Endodermal cell (in vitro differentiated cells): ENCODE results near the gene GATAD2A. TPM values are rescaled to one million over a fixed set of nuclear protein-coding genes. Genes with fewer than 3 reads are reported as not detected.
A peak's percentile ranks its signal among the peaks of the same experiment; 100 is the strongest.

Experiments
- DNase-seq: peaks from one replicate; pipeline ENCODE4 v3.0.0-alpha.2; 2017
- H3K27ac ChIP-seq: 2 replicates; pipeline ENCODE4 v1.5.1; 2013; ENCODE audit warnings: mild to moderate bottlenecking, low read depth, low read length, moderate library complexity
- H3K27me3 ChIP-seq: 2 replicates; pipeline ENCODE4 v1.6.1; 2013; ENCODE audit warnings: mild to moderate bottlenecking, low read length, moderate library complexity; ENCODE audit not compliant: insufficient read depth, control insufficient read depth, poor library complexity, severe bottlenecking
- H3K36me3 ChIP-seq: 2 replicates; pipeline ENCODE4 v1.7.0; 2013; ENCODE audit warnings: mild to moderate bottlenecking, low read length, moderate library complexity; ENCODE audit not compliant: control insufficient read depth, insufficient read depth
- H3K4me1 ChIP-seq: one replicate; pipeline ENCODE4 v1.7.0; 2013; ENCODE audit warnings: low read length; ENCODE audit not compliant: control insufficient read depth, insufficient read depth
- H3K4me3 ChIP-seq: 2 replicates; pipeline ENCODE4 v1.5.1; 2013; ENCODE audit warnings: mild to moderate bottlenecking, low read length, moderate library complexity
- H3K9ac ChIP-seq: 2 replicates; pipeline ENCODE4 v1.6.1; 2013; ENCODE audit warnings: mild to moderate bottlenecking, low read length, moderate library complexity; ENCODE audit not compliant: poor library complexity, severe bottlenecking; ENCODE audit errors: extremely low read depth
- H3K9me3 ChIP-seq: 2 replicates; pipeline ENCODE4 v1.6.1; 2013; ENCODE audit warnings: mild to moderate bottlenecking, low read length, moderate library complexity; ENCODE audit not compliant: control insufficient read depth
- H3K27ac Mint-ChIP-seq: 2 replicates; pipeline ENCODE4 v1.8.0; 2020; ENCODE audit warnings: mixed read lengths
- H3K27me3 Mint-ChIP-seq: 2 replicates; pipeline ENCODE4 v1.8.0; 2021; ENCODE audit warnings: mild to moderate bottlenecking, mixed read lengths; ENCODE audit not compliant: insufficient read depth
- H3K36me3 Mint-ChIP-seq: 2 replicates; pipeline ENCODE4 v1.8.0; 2020; ENCODE audit warnings: low read depth, mixed read lengths
- H3K4me1 Mint-ChIP-seq: 2 replicates; pipeline ENCODE4 v1.8.0; 2020; ENCODE audit warnings: mixed read lengths
- H3K4me3 Mint-ChIP-seq: 2 replicates; pipeline ENCODE4 v1.8.0; 2020; ENCODE audit warnings: mild to moderate bottlenecking, moderate library complexity, mixed read lengths
- H3K9me3 Mint-ChIP-seq: 2 replicates; pipeline ENCODE4 v1.8.0; 2020; ENCODE audit warnings: mild to moderate bottlenecking, mixed read lengths
- CTCF ChIP-seq: fragments of 200-600 bp; sonication (generic); conservative IDR thresholded peaks from 2 replicates; pipeline ENCODE4 v1.5.0; 2021; ENCODE audit warnings: antibody characterized with exemption, mild to moderate bottlenecking
- WGBS, 2 experiments: methylation state at CpG; one replicate each; pipeline versions ENCODE4 v1.1.5 to v1.1.7; 2013; ENCODE audit warnings: missing lambda C conversion rate in 2 of 2, mixed read lengths in 1 of 2; ENCODE audit not compliant: insufficient coverage in 1 of 2, insufficient read length in 1 of 2; 5-methylcytosine and 5-hydroxymethylcytosine counted together
- total RNA-seq, 2 donors: library from RNA; stranded (reverse); fragmentation: NEBNext Ultra II Directional in 1 of 2; extraction: Animal tissue kit (Norgen Biotek cat#: 25700) in 1 of 2; gene quantifications; 2 replicates in 1 of 2; 3 replicates in 1 of 2; pipeline ENCODE4 v1.2.1, GENCODE V29; 2021

Gene GATAD2A
- total RNA-seq, 2 donors from 2014 or later: 115 to 126 TPM

- peaks cover 59% of the 10 kb centered on the region for H3K36me3 Mint-ChIP-seq
- H3K27me3 Mint-ChIP-seq: no peaks in the 10 kb centered on the region
- Histone ChIP-seq H3K27me3 (no peaks in the 10 kb centered on the region), H3K36me3 (peaks cover 50% of the 10 kb centered on the region), H3K9ac (no peak overlapping the region), H3K9me3 (no peaks in the 10 kb centered on the region), H3K4me3 (no peak overlapping the region), H3K4me1 (no peaks in the 10 kb centered on the region), H3K27ac (no peak overlapping the region)
- no peak overlapping the region for H3K27ac Mint-ChIP-seq
- no peak for DNase-seq
- 94 to 96% methylated on average over 13 to 27 of the region's 27 CpGs for WGBS, 2 experiments
- no peak for TF ChIP-seq CTCF
- H3K9me3 Mint-ChIP-seq: no peaks in the 10 kb centered on the region
- no peak overlapping the region for H3K4me3 Mint-ChIP-seq
- peaks cover 2% of the 10 kb centered on the region for H3K4me1 Mint-ChIP-seq
Measured at GRCh38 chr19:19505669-19506326, 100.3 kb downstream of the GATAD2A start.

- 92 to 97% methylated on average over 12 of the region's 12 CpGs for WGBS, 2 experiments
- peak overlapping the region; percentile 10 for H3K27ac Mint-ChIP-seq
- Histone ChIP-seq H3K9ac (no peak overlapping the region), H3K9me3 (no peaks in the 10 kb centered on the region), H3K27ac (no peak overlapping the region), H3K27me3 (no peaks in the 10 kb centered on the region), H3K36me3 (peaks cover 43% of the 10 kb centered on the region), H3K4me3 (no peak overlapping the region), H3K4me1 (no peaks in the 10 kb centered on the region)
- H3K4me3 Mint-ChIP-seq: no peak overlapping the region
- DNase-seq: no peak
- H3K4me1 Mint-ChIP-seq: peaks cover 2% of the 10 kb centered on the region
- no peaks in the 10 kb centered on the region for H3K9me3 Mint-ChIP-seq
- H3K36me3 Mint-ChIP-seq: peaks cover 54% of the 10 kb centered on the region
- TF ChIP-seq CTCF: no peak
- no peaks in the 10 kb centered on the region for H3K27me3 Mint-ChIP-seq
Measured at GRCh38 chr19:19506592-19506991, 101.1 kb downstream of the GATAD2A start.

GRCh38 chr19:19507354-19507753, 101.9 kb downstream of the GATAD2A start:
- Mint-ChIP-seq H3K27ac (peak overlapping the region; percentile 35), H3K27me3 (no peaks in the 10 kb centered on the region), H3K4me3 (no peak overlapping the region), H3K9me3 (no peaks in the 10 kb centered on the region), H3K36me3 (peaks cover 46% of the 10 kb centered on the region), H3K4me1 (peaks cover 2% of the 10 kb centered on the region)
- no peak for TF ChIP-seq CTCF
- Histone ChIP-seq H3K4me3 (no peak overlapping the region), H3K27ac (no peak overlapping the region), H3K9ac (no peak overlapping the region), H3K36me3 (peaks cover 35% of the 10 kb centered on the region), H3K9me3 (no peaks in the 10 kb centered on the region), H3K4me1 (no peaks in the 10 kb centered on the region), H3K27me3 (no peaks in the 10 kb centered on the region)
- DNase-seq: no peak
- 87 to 93% methylated on average over 3 to 8 of the region's 8 CpGs for WGBS, 2 experiments
